ENCODE data around the gene TRPC4AP. TPM values are rescaled to one million over a fixed set of nuclear protein-coding genes. Genes with fewer than 3 reads are reported as not detected.
A peak's percentile ranks its signal among the peaks of the same experiment; 100 is the strongest.

TRPC4AP gene
- total RNA-seq, 1 donor from 2014 or later, result 33.7 TPM

GRCh38 chr20:35007891-35008290, 84.7 kb downstream of the TRPC4AP start:
- ATAC-seq (no peak), DNase-seq (peak; percentile 16)
- intact Hi-C loops (cut with micrococcal nuclease), result no loop called here

- peak; percentile 1 for ATAC-seq
- DNase-seq, result peak; percentile 43
- intact Hi-C loops (cut with micrococcal nuclease), result no loop called here
Observed at GRCh38 chr20:35007413-35007812, 85.2 kb downstream of the TRPC4AP start.

- intact Hi-C loops (cut with micrococcal nuclease), result no loop called here
- peak; percentile 24 for DNase-seq
- no peak for ATAC-seq
Observed at GRCh38 chr20:35006531-35006971, 86.1 kb downstream of the TRPC4AP start.

GRCh38 chr20:35006009-35006408, 86.6 kb downstream of the TRPC4AP start:
- ATAC-seq (no peak), DNase-seq (peak; percentile 9)
- intact Hi-C loops (cut with micrococcal nuclease), result no loop called here

GRCh38 chr20:35005463-35005961, 87.1 kb downstream of the TRPC4AP start:
- DNase-seq (peak; percentile 31), ATAC-seq (no peak)
- intact Hi-C loops (cut with micrococcal nuclease), result no loop called here

GRCh38 chr20:35004749-35005462, 87.7 kb downstream of the TRPC4AP start:
- intact Hi-C loops (cut with micrococcal nuclease), result no loop called here
- DNase-seq, result peak; percentile 15
- ATAC-seq, result no peak

GRCh38 chr20:35004051-35004725, 88.4 kb downstream of the TRPC4AP start:
- intact Hi-C loops (cut with micrococcal nuclease), result no loop called here
- peak; percentile 1 for ATAC-seq
- DNase-seq, result peak; percentile 28

GRCh38 chr20:35003211-35004031, 89.2 kb downstream of the TRPC4AP start:
- DNase-seq, result peak; percentile 41
- intact Hi-C loops (cut with micrococcal nuclease), result no loop called here
- ATAC-seq, result peak; percentile 16

GRCh38 chr20:35002426-35003210, 90.0 kb downstream of the TRPC4AP start:
- peak; percentile 38 for DNase-seq
- ATAC-seq, result peak; percentile 38
- intact Hi-C loops (cut with micrococcal nuclease), result no loop called here

GRCh38 chr20:35001596-35002362, 90.8 kb downstream of the TRPC4AP start:
- DNase-seq, result peak; percentile 31
- no peak for ATAC-seq
- intact Hi-C loops (cut with micrococcal nuclease), result no loop called here

- DNase-seq (peak; percentile 24), ATAC-seq (no peak)
- intact Hi-C loops (cut with micrococcal nuclease), result no loop called here
Observed at GRCh38 chr20:35000922-35001595, 91.5 kb downstream of the TRPC4AP start.

GRCh38 chr20:35000311-35000921, 92.2 kb downstream of the TRPC4AP start:
- DNase-seq, result peak; percentile 29
- intact Hi-C loops (cut with micrococcal nuclease), result no loop called here
- ATAC-seq, result no peak

- intact Hi-C loops (cut with micrococcal nuclease), result no loop called here
- DNase-seq (peak; percentile 33), ATAC-seq (no peak)
Observed at GRCh38 chr20:34999782-35000181, 92.8 kb downstream of the TRPC4AP start.

- DNase-seq, result peak; percentile 34
- intact Hi-C loops (cut with micrococcal nuclease), result no loop called here
- ATAC-seq, result no peak
Observed at GRCh38 chr20:34999021-34999451, 93.6 kb downstream of the TRPC4AP start.

- peak; percentile 35 for DNase-seq
- ATAC-seq, result no peak
- intact Hi-C loops (cut with micrococcal nuclease), result no loop called here
Observed at GRCh38 chr20:34998331-34998950, 94.2 kb downstream of the TRPC4AP start.

- ATAC-seq (no peak), DNase-seq (peak; percentile 15)
- intact Hi-C loops (cut with micrococcal nuclease), result no loop called here
Observed at GRCh38 chr20:34997774-34998173, 94.8 kb downstream of the TRPC4AP start.

- ATAC-seq (peak; percentile 11), DNase-seq (peak; percentile 68)
- intact Hi-C loops (cut with micrococcal nuclease), result no loop called here
Observed at GRCh38 chr20:34997131-34997561, 95.5 kb downstream of the TRPC4AP start.

Measured in left ventricle myocardium superior (tissue), 1 donor.